A549 (cell line): ENCODE data around the gene P4HA3. TPM values are rescaled to one million over a fixed set of nuclear protein-coding genes. Genes with fewer than 3 reads are reported as not detected.

Experiments
- ATAC-seq, 2 experiments: fragments of 200-7000 bp in 1 of 2; fragments of >200 bp in 1 of 2; cut with Nextera tagmentation in 1 of 2; cut with Tn5 transposase in 1 of 2; 3 replicates each; pipeline versions ENCODE4 v1.8.0 to v1.9.1; 2018 to 2020; ENCODE audit warnings: mild to moderate bottlenecking in 1 of 2, moderate library complexity in 1 of 2
- CTCF ChIA-PET: fragments of 300-600 bp; sonication (Branson Sonifier 250); formaldehyde crosslinking; extraction: SDS; loops from one replicate; lab custom pipeline; 2021; ENCODE audit warnings: antibody characterized with exemption, inconsistent platforms; lab: Yijun Ruan, JAX
- POLR2A ChIA-PET: fragments of 350-600 bp; formaldehyde crosslinking; extraction: SDS; loops from one replicate; lab custom pipeline; 2021; ENCODE audit warnings: antibody characterized with exemption, inconsistent platforms; lab: Yijun Ruan, JAX
- DNase-seq, 2 experiments: peaks; one replicate each; pipeline versions ENCODE4 v3.0.0 to v3.0.0-alpha.2; 2011 to 2016; ENCODE audit warnings: low read depth in 1 of 2, low spot score in 1 of 2
- FAIRE-seq: peaks from 2 replicates; lab custom pipeline; 2011; peaks lifted over from hg19 to GRCh38; lab: Jason Lieb, UNC
- H3K27ac ChIP-seq, 2 experiments: fragments of >200 bp; sonication (Bioruptor Twin); formaldehyde crosslinking; 3 replicates each; pipeline ENCODE4 v1.5.1; 2016 to 2017
- H3K4me1 ChIP-seq: fragments of >200 bp; sonication (Bioruptor Twin); formaldehyde crosslinking; 3 replicates; pipeline ENCODE4 v1.6.1; 2016
- H3K4me2 ChIP-seq: fragments of >200 bp; sonication (Bioruptor Twin); formaldehyde crosslinking; 3 replicates; pipeline ENCODE4 v1.6.1; 2016
- H3K4me3 ChIP-seq: fragments of >200 bp; sonication (Bioruptor Twin); formaldehyde crosslinking; 3 replicates; pipeline ENCODE4 v1.5.1; 2016
- H3K9me3 ChIP-seq: fragments of >200 bp; sonication (Bioruptor Twin); formaldehyde crosslinking; 3 replicates; pipeline ENCODE4 v1.6.1; 2016
- BCL3 ChIP-seq: fragments of >200 bp; sonication (Bioruptor Twin); formaldehyde crosslinking; IDR thresholded peaks from 3 replicates; pipeline ENCODE4 v1.6.1; 2016
- BHLHE40 ChIP-seq: IDR thresholded peaks from 2 replicates; pipeline ENCODE4 v1.6.1; 2012; ENCODE audit warnings: low read depth, low read length, inconsistent platforms
- CBX2 ChIP-seq: fragments of 200-600 bp; sonication (generic); IDR thresholded peaks from 2 replicates; pipeline ENCODE4 v1.6.1; 2016; ENCODE audit warnings: low read depth, mild to moderate bottlenecking, borderline replicate concordance
- CEBPB ChIP-seq, 2 experiments: fragments of >200 bp in 1 of 2; sonication (Bioruptor Twin) in 1 of 2; formaldehyde crosslinking in 1 of 2; IDR thresholded peaks; 2 replicates each; pipeline ENCODE4 v1.6.1; 2012 to 2016
- CHD2 ChIP-seq: fragments of 150-350 bp; IDR thresholded peaks from 2 replicates; pipeline ENCODE4 v1.6.1; 2014; ENCODE audit warnings: low read length; ENCODE audit not compliant: partially characterized antibody
- CTCF ChIP-seq: fragments of >200 bp; sonication (Bioruptor Twin); formaldehyde crosslinking; IDR thresholded peaks from 3 replicates; pipeline ENCODE4 v1.5.1; 2016
- EHMT2 ChIP-seq: fragments of 200-600 bp; sonication (generic); IDR thresholded peaks from 2 replicates; pipeline ENCODE4 v1.6.1; 2016; ENCODE audit warnings: antibody characterized with exemption, low read depth, mild to moderate bottlenecking, moderate library complexity
- ESRRA ChIP-seq: fragments of 150-350 bp; IDR thresholded peaks from 2 replicates; pipeline ENCODE4 v1.6.1; 2014; ENCODE audit warnings: mild to moderate bottlenecking, low read length, borderline replicate concordance
- FOSB ChIP-seq: fragments of 250-450 bp; sonication (Bioruptor Pico); IDR thresholded peaks from 2 replicates; pipeline ENCODE4 v1.5.0; 2020; ENCODE audit warnings: mild to moderate bottlenecking, moderate library complexity
- HDAC2 ChIP-seq: fragments of 200-600 bp; sonication (generic); IDR thresholded peaks from 2 replicates; pipeline ENCODE4 v1.6.1; 2016
- HEYL ChIP-seq: fragments of 250-450 bp; sonication (Bioruptor Pico); IDR thresholded peaks from 2 replicates; pipeline ENCODE4 v1.8.0; 2021; ENCODE audit warnings: mild to moderate bottlenecking, moderate library complexity
- HMGXB4 ChIP-seq: fragments of 250-450 bp; sonication (Bioruptor Pico); IDR thresholded peaks from 2 replicates; pipeline ENCODE4 v1.5.0; 2021; ENCODE audit warnings: mild to moderate bottlenecking, moderate library complexity, borderline replicate concordance
- JUN ChIP-seq, 2 experiments: fragments of >200 bp; sonication (Bioruptor Twin); formaldehyde crosslinking; IDR thresholded peaks; 2 replicates in 1 of 2; 3 replicates in 1 of 2; pipeline ENCODE4 v1.6.1; 2016 to 2017
- MAFK ChIP-seq: fragments of 450-650 bp; IDR thresholded peaks from 2 replicates; pipeline ENCODE4 v1.6.1; 2014; ENCODE audit not compliant: partially characterized antibody
- MAZ ChIP-seq: fragments of 150-350 bp; IDR thresholded peaks from 2 replicates; pipeline ENCODE4 v1.6.1; 2014; ENCODE audit warnings: antibody characterized with exemption, low read depth, low read length, borderline replicate concordance
- NFE2L2 ChIP-seq: fragments of 150-350 bp; conservative IDR thresholded peaks from 2 replicates; pipeline ENCODE4 v1.6.1; 2014; ENCODE audit warnings: low read length
- NR3C1 ChIP-seq: fragments of >200 bp; sonication (Bioruptor Twin); formaldehyde crosslinking; IDR thresholded peaks from 3 replicates; pipeline ENCODE4 v1.6.1; 2017
- PBX3 ChIP-seq: IDR thresholded peaks from 2 replicates; pipeline ENCODE4 v1.6.1; 2012
- POLR2AphosphoS2 ChIP-seq: conservative IDR thresholded peaks from 2 replicates; pipeline ENCODE4 v1.6.1; 2012; ENCODE audit warnings: low read length, improper control_type of control experiment, inconsistent platforms
- RAD21 ChIP-seq, 2 experiments: fragments of >200 bp in 1 of 2; sonication (Bioruptor Twin) in 1 of 2; formaldehyde crosslinking in 1 of 2; IDR thresholded peaks in 1 of 2; conservative IDR thresholded peaks in 1 of 2; 2 replicates in 1 of 2; 3 replicates in 1 of 2; pipeline ENCODE4 v1.6.1; 2012 to 2018; ENCODE audit warnings: inconsistent platforms in 1 of 2
- RCOR1 ChIP-seq: fragments of 150-350 bp; IDR thresholded peaks from 2 replicates; pipeline ENCODE4 v1.6.1; 2014; ENCODE audit warnings: antibody characterized with exemption, low read length, low read depth
- RFX5 ChIP-seq: fragments of 450-650 bp; IDR thresholded peaks from 2 replicates; pipeline ENCODE4 v1.7.1; 2014; ENCODE audit warnings: antibody characterized with exemption, mild to moderate bottlenecking, moderate library complexity
- SMC3 ChIP-seq: fragments of >200 bp; sonication (Bioruptor Twin); formaldehyde crosslinking; IDR thresholded peaks from 3 replicates; pipeline ENCODE4 v1.6.1; 2018; ENCODE audit warnings: inconsistent platforms
- ZFP36 ChIP-seq: fragments of 450-650 bp; IDR thresholded peaks from 2 replicates; pipeline ENCODE4 v1.6.1; 2014; ENCODE audit warnings: borderline replicate concordance; ENCODE audit not compliant: partially characterized antibody
- ZNF302 ChIP-seq: fragments of 250-450 bp; sonication (Bioruptor Pico); IDR thresholded peaks from 2 replicates; pipeline ENCODE4 v1.9.0; 2021; ENCODE audit warnings: inconsistent platforms, mild to moderate bottlenecking, moderate library complexity
- WGBS: methylation state at CpG from one replicate; pipeline ENCODE4 v1.1.6; 2017; ENCODE audit errors: missing lambda C conversion rate; 5-methylcytosine and 5-hydroxymethylcytosine counted together
- polyA plus RNA-seq, 4 experiments: library from polyadenylated mRNA; depleted of rRNA in 3 of 4; stranded (reverse); fragments of >200 nt; fragmentation: RNase III in 1 of 4; extraction: RNeasy Plus Mini Kit Qiagen cat#74134 plus additional on column Dnase treatment in 1 of 4; gene quantifications; 2 replicates in 3 of 4; 3 replicates in 1 of 4; pipeline ENCODE4 v1.2.3, GENCODE V29; 2011 to 2017

The P4HA3 gene
- polyA plus RNA-seq, 2 of the 4 experiments (the other 2 are of a cell fraction), result 48.1 to 50.4 TPM

- POLR2A ChIA-PET, result interaction anchor here (0.6 kb wide), 1 partner anchor 14 kb away, joined by 3 read pairs; no protein-coding TSS in a partner anchor
- Histone ChIP-seq H3K27ac (no peak overlapping the region), H3K4me1 (peaks cover 2% of the 10 kb centered on the region; the same call in 1 of the 3 replicates), H3K4me3 (no peak overlapping the region), H3K4me2 (no peak overlapping the region), H3K9me3 (no peaks in the 10 kb centered on the region)
- no peak for ATAC-seq
- FAIRE-seq, result no peak
- WGBS, result 96% methylated on average over 4 of the region's 4 CpGs
- DNase-seq, result no peak
- CTCF ChIA-PET, result no interaction called here
- TF ChIP-seq POLR2AphosphoS2 (no peak), BCL3 (no peak), EHMT2 (no peak), ZNF302 (CRISPR knock-in tag) (no peak), HEYL (CRISPR knock-in tag) (no peak), MAFK (peak; percentile 83)
- TF ChIP-seq, all 56 proteins: peak for 1
These were observed 85.9 kb downstream of the P4HA3 start for GRCh38 chr11:74225565-74225964.

- no peak overlapping the region for H3K4me2 ChIP-seq
- ATAC-seq (no peak), FAIRE-seq (no peak), DNase-seq (no peak)
- no peak for TF ChIP-seq HDAC2
- TF ChIP-seq HMGXB4 (CRISPR knock-in tag), result no peak
- TF ChIP-seq ZFP36, result no peak
- TF ChIP-seq NFE2L2, result no peak
- no peak for TF ChIP-seq RAD21 (conservative IDR thresholded peaks at IDR 0.05 in 1 of 2, IDR thresholded peaks at IDR 0.05 in 1 of 2)
- no peak for TF ChIP-seq NR3C1
- TF ChIP-seq SMC3, result no peak
- TF ChIP-seq RFX5, result no peak
- TF ChIP-seq BHLHE40, result no peak
- no peak for TF ChIP-seq CHD2
- TF ChIP-seq CBX2, result no peak
- no peak overlapping the region for H3K4me3 ChIP-seq
- peaks cover 7% of the 10 kb centered on the region; the same call in 1 of the 3 replicates for H3K4me1 ChIP-seq
- ChIA-PET CTCF (interaction anchor here (1.0 to 1.1 kb wide), 2 partner anchors 9 to 34 kb away, joined by 3 to 4 read pairs; no protein-coding TSS in a partner anchor), POLR2A (no interaction called here)
- WGBS, result 95% methylated on average over 1 of the region's 1 CpG
- no peak overlapping the region for H3K27ac ChIP-seq
- H3K9me3 ChIP-seq, result no peaks in the 10 kb centered on the region
These were observed 89.6 kb downstream of the P4HA3 start for GRCh38 chr11:74221816-74222215.

GRCh38 chr11:74220376-74220775 is 91.1 kb downstream of the P4HA3 start:
- ATAC-seq, result no peak
- POLR2A ChIA-PET, result no interaction called here
- TF ChIP-seq RCOR1, result no peak
- TF ChIP-seq ESRRA, result no peak
- no peak for TF ChIP-seq HEYL (CRISPR knock-in tag)
- no peak for TF ChIP-seq JUN (IDR thresholded peaks at IDR 0.05)
- no peak for TF ChIP-seq FOSB (CRISPR knock-in tag)
- no peak for TF ChIP-seq CTCF
- TF ChIP-seq HMGXB4 (CRISPR knock-in tag), result no peak
- TF ChIP-seq CHD2, result no peak
- no peak for TF ChIP-seq PBX3
- no peak for TF ChIP-seq MAZ
- TF ChIP-seq CEBPB (IDR thresholded peaks at IDR 0.05), result no peak
- TF ChIP-seq CBX2, result no peak
- TF ChIP-seq SMC3, result no peak
- no peaks in the 10 kb centered on the region for H3K9me3 ChIP-seq
- FAIRE-seq, result no peak
- H3K27ac ChIP-seq, result no peak overlapping the region
- CTCF ChIA-PET, result interaction anchor here (1.4 kb wide), 1 partner anchor 36 kb away, joined by 7 read pairs; no protein-coding TSS in a partner anchor
- H3K4me3 ChIP-seq, result no peak overlapping the region
- 91% methylated on average over 1 of the region's 1 CpG for WGBS
- peaks cover 7% of the 10 kb centered on the region; the same call in 1 of the 3 replicates for H3K4me1 ChIP-seq
- H3K4me2 ChIP-seq, result no peak overlapping the region
- no peak for DNase-seq
